ENCODE results near the gene SIGMAR1. TPM values are rescaled to one million over a fixed set of nuclear protein-coding genes. Genes with fewer than 3 reads are reported as not detected.

Gene SIGMAR1
- 61.4 TPM for total RNA-seq

- DNase-seq (ENCODE audit: low read depth in 2 of 3, low spot score in 2 of 3): peak; percentile 85 to 96 (median 92)
These were observed at the start of gene SIGMAR1 for GRCh38 chr9:34637356-34638137. Gene SIGMAR1, minus strand, starts transcription at chr9:34637787. Its CDS starts 90 bp downstream, at chr9:34637697.

GRCh38 chr9:34686732-34687131 is 49.1 kb upstream of the SIGMAR1 start:
- peak in 2 of 3 donors; percentile 56 to 58 for DNase-seq (ENCODE audit: low read depth in 2 of 3, low spot score in 2 of 3)

GRCh38 chr9:34686231-34686630 is 48.6 kb upstream of the SIGMAR1 start:
- DNase-seq (ENCODE audit: low read depth in 2 of 3, low spot score in 2 of 3): no peak

- DNase-seq (ENCODE audit: low read depth in 2 of 3, low spot score in 2 of 3): no peak
These were observed 48.0 kb upstream of the SIGMAR1 start for GRCh38 chr9:34685591-34685990.

- DNase-seq (ENCODE audit: low read depth in 2 of 3, low spot score in 2 of 3): no peak
These were observed 47.2 kb upstream of the SIGMAR1 start for GRCh38 chr9:34684816-34685215.

- DNase-seq (ENCODE audit: low read depth in 2 of 3, low spot score in 2 of 3): no peak
These were observed 46.6 kb upstream of the SIGMAR1 start for GRCh38 chr9:34684145-34684544.

GRCh38 chr9:34675869-34676268 is 38.3 kb upstream of the SIGMAR1 start:
- DNase-seq (ENCODE audit: low read depth in 2 of 3, low spot score in 2 of 3): no peak

- peak in 2 of 3 donors; percentile 85 to 92 for DNase-seq (ENCODE audit: low read depth in 2 of 3, low spot score in 2 of 3)
These were observed 37.6 kb upstream of the SIGMAR1 start for GRCh38 chr9:34675048-34675714.

- DNase-seq (ENCODE audit: low read depth in 2 of 3, low spot score in 2 of 3): no peak
These were observed 36.9 kb upstream of the SIGMAR1 start for GRCh38 chr9:34674440-34674839.

- DNase-seq (ENCODE audit: low read depth in 2 of 3, low spot score in 2 of 3): no peak
These were observed 33.7 kb upstream of the SIGMAR1 start for GRCh38 chr9:34671307-34671706.

- DNase-seq (ENCODE audit: low read depth in 2 of 3, low spot score in 2 of 3): no peak
These were observed 32.4 kb upstream of the SIGMAR1 start for GRCh38 chr9:34669809-34670562.

- DNase-seq (ENCODE audit: low read depth in 2 of 3, low spot score in 2 of 3): peak; percentile 78 to 95 (median 91)
These were observed 28.0 kb upstream of the SIGMAR1 start for GRCh38 chr9:34665381-34666250.

GRCh38 chr9:34665067-34665380 is 27.4 kb upstream of the SIGMAR1 start:
- no peak for DNase-seq (ENCODE audit: low read depth in 2 of 3, low spot score in 2 of 3)

- peak in 2 of 3 donors; percentile 81 to 88 for DNase-seq (ENCODE audit: low read depth in 2 of 3, low spot score in 2 of 3)
These were observed 26.9 kb upstream of the SIGMAR1 start for GRCh38 chr9:34664281-34665066.

GRCh38 chr9:34663303-34663605 is 25.7 kb upstream of the SIGMAR1 start:
- no peak for DNase-seq (ENCODE audit: low read depth in 2 of 3, low spot score in 2 of 3)

- DNase-seq (ENCODE audit: low read depth in 2 of 3, low spot score in 2 of 3): no peak
These were observed 25.1 kb upstream of the SIGMAR1 start, which contains the start of gene CCL27 for GRCh38 chr9:34662526-34663302. Gene CCL27, minus strand, starts transcription at chr9:34662657. Its CDS starts 24 bp downstream, at chr9:34662633.

- DNase-seq (ENCODE audit: low read depth in 2 of 3, low spot score in 2 of 3): no peak
These were observed 22.1 kb upstream of the SIGMAR1 start for GRCh38 chr9:34659592-34660253.

- DNase-seq (ENCODE audit: low read depth in 2 of 3, low spot score in 2 of 3): no peak
These were observed 20.9 kb upstream of the SIGMAR1 start for GRCh38 chr9:34658461-34658860.

GRCh38 chr9:34656992-34657391 is 19.4 kb upstream of the SIGMAR1 start:
- no peak for DNase-seq (ENCODE audit: low read depth in 2 of 3, low spot score in 2 of 3)
